GM12891 (cell line): Measurements from ENCODE around the gene CDH13.

Experiments
- DNase-seq: peaks from one replicate; pipeline ENCODE4 v3.0.0; 2011; ENCODE audit warnings: low spot score; ENCODE audit not compliant: insufficient read length
- FAIRE-seq: peaks from 2 replicates; lab custom pipeline; 2011; peaks lifted over from hg19 to GRCh38; lab: Jason Lieb, UNC
- PAX5 ChIP-seq: IDR thresholded peaks from 2 replicates; pipeline ENCODE4 v1.6.1; 2011; ENCODE audit warnings: low read length, moderate library complexity, mild to moderate bottlenecking; ENCODE audit not compliant: insufficient read depth, severe bottlenecking
- POLR2A ChIP-seq: IDR thresholded peaks from 2 replicates; pipeline ENCODE4 v1.6.1; 2011; ENCODE audit warnings: low read depth, low read length, control low read depth
- POLR2AphosphoS5 ChIP-seq: IDR thresholded peaks from 2 replicates; pipeline ENCODE4 v1.6.1; 2011; ENCODE audit warnings: low read depth, low read length, control low read depth
- POU2F2 ChIP-seq: IDR thresholded peaks from 2 replicates; pipeline ENCODE4 v1.6.1; 2011; ENCODE audit warnings: low read depth, mild to moderate bottlenecking, control low read depth, low read length, moderate library complexity
- SPI1 ChIP-seq: IDR thresholded peaks from 2 replicates; pipeline ENCODE4 v1.6.1; 2011; ENCODE audit warnings: low read depth, low read length, control low read depth
- TAF1 ChIP-seq: IDR thresholded peaks from 2 replicates; pipeline ENCODE4 v1.6.1; 2011; ENCODE audit warnings: low read depth, low read length, control low read depth

CDH13 gene

GRCh38 chr16:83214671-83215070 lies 587.9 kb downstream of the CDH13 start:
- TF ChIP-seq TAF1 (no peak), SPI1 (no peak), POLR2AphosphoS5 (no peak), PAX5 (no peak), POU2F2 (no peak), POLR2A (no peak)
- no peak for FAIRE-seq

GRCh38 chr16:83215406-83216001 lies 588.7 kb downstream of the CDH13 start:
- TF ChIP-seq PAX5: no peak
- no peak for TF ChIP-seq TAF1
- no peak for TF ChIP-seq POU2F2
- peak; percentile 36 for DNase-seq
- FAIRE-seq: no peak

More at GRCh38 chr16:83214671-83215070, 587.9 kb downstream of the CDH13 start:
- no peak for DNase-seq

GRCh38 chr16:83219285-83219684 lies 592.5 kb downstream of the CDH13 start:
- TF ChIP-seq POU2F2 (no peak), PAX5 (no peak), TAF1 (no peak), POLR2A (no peak), SPI1 (no peak), POLR2AphosphoS5 (no peak)
- no peak for DNase-seq
- no peak for FAIRE-seq

- FAIRE-seq (no peak), DNase-seq (no peak)
- TF ChIP-seq PAX5: no peak
- no peak for TF ChIP-seq SPI1
- TF ChIP-seq POU2F2: no peak
- no peak for TF ChIP-seq POLR2A
- TF ChIP-seq TAF1: no peak
- TF ChIP-seq POLR2AphosphoS5: no peak
Measured at GRCh38 chr16:83220066-83220465, 593.3 kb downstream of the CDH13 start.

GRCh38 chr16:83224642-83225041 lies 597.9 kb downstream of the CDH13 start:
- DNase-seq (no peak), FAIRE-seq (no peak)
- TF ChIP-seq PAX5: no peak
- TF ChIP-seq POLR2AphosphoS5: no peak

- FAIRE-seq: no peak
- TF ChIP-seq PAX5 (no peak), SPI1 (no peak), POU2F2 (no peak), POLR2AphosphoS5 (no peak), POLR2A (no peak), TAF1 (no peak)
Measured at GRCh38 chr16:83227336-83227735, 600.6 kb downstream of the CDH13 start.

GRCh38 chr16:83231729-83232128 lies 605.0 kb downstream of the CDH13 start:
- TF ChIP-seq POLR2A: no peak
- no peak for TF ChIP-seq POLR2AphosphoS5
- FAIRE-seq (no peak), DNase-seq (no peak)

More at GRCh38 chr16:83227336-83227735, 600.6 kb downstream of the CDH13 start:
- DNase-seq: no peak

- FAIRE-seq (no peak), DNase-seq (no peak)
- TF ChIP-seq POLR2AphosphoS5: no peak
- no peak for TF ChIP-seq POLR2A
- TF ChIP-seq SPI1: no peak
- TF ChIP-seq TAF1: no peak
- TF ChIP-seq PAX5: no peak
Measured at GRCh38 chr16:83233153-83233552, 606.4 kb downstream of the CDH13 start.

GRCh38 chr16:83238949-83239691 lies 612.4 kb downstream of the CDH13 start:
- FAIRE-seq (no peak), DNase-seq (no peak)
- TF ChIP-seq POLR2A (no peak), TAF1 (no peak), POLR2AphosphoS5 (no peak), SPI1 (no peak), POU2F2 (no peak), PAX5 (no peak)

GRCh38 chr16:83244057-83244456 lies 617.3 kb downstream of the CDH13 start:
- FAIRE-seq: no peak
- TF ChIP-seq PAX5: no peak
- TF ChIP-seq POU2F2: no peak
- no peak for TF ChIP-seq POLR2A
- TF ChIP-seq POLR2AphosphoS5: no peak
- no peak for DNase-seq

- no peak for DNase-seq
- TF ChIP-seq TAF1 (no peak), POLR2A (no peak), POLR2AphosphoS5 (no peak), SPI1 (no peak), POU2F2 (no peak)
- FAIRE-seq: no peak
Measured at GRCh38 chr16:83245061-83245460, 618.3 kb downstream of the CDH13 start.
